Progenitor cell of endocrine pancreas (in vitro differentiated cells): ENCODE measurements around the gene ACRV1. TPM values are rescaled to one million over a fixed set of nuclear protein-coding genes. Genes with fewer than 3 reads are reported as not detected.
A peak's percentile ranks its signal among the peaks of the same experiment; 100 is the strongest.

Source experiments
- DNase-seq: peaks from one replicate; pipeline ENCODE4 v3.0.0; 2021; ENCODE audit warnings: low spot score; ENCODE audit not compliant: unreplicated experiment
- H3K27ac Mint-ChIP-seq: 2 replicates; pipeline ENCODE4 v1.8.0; 2021; ENCODE audit warnings: mild to moderate bottlenecking, moderate library complexity, mixed read lengths
- H3K27me3 Mint-ChIP-seq: 2 replicates; pipeline ENCODE4 v1.8.0; 2021; ENCODE audit warnings: mixed read lengths
- H3K36me3 Mint-ChIP-seq: 2 replicates; pipeline ENCODE4 v1.8.0; 2022; ENCODE audit warnings: mixed read lengths; ENCODE audit not compliant: insufficient read depth
- H3K4me1 Mint-ChIP-seq: 2 replicates; pipeline ENCODE4 v1.8.0; 2021; ENCODE audit warnings: low read depth, mixed read lengths
- H3K4me3 Mint-ChIP-seq: 2 replicates; pipeline ENCODE4 v1.8.0; 2021; ENCODE audit warnings: low read depth, mild to moderate bottlenecking, moderate library complexity, mixed read lengths
- H3K9me3 Mint-ChIP-seq: 2 replicates; pipeline ENCODE4 v1.8.0; 2021; ENCODE audit warnings: low read depth, mixed read lengths
- CTCF ChIP-seq: fragments of 200-600 bp; sonication (generic); IDR thresholded peaks from one replicate; pipeline ENCODE4 v1.5.0; 2021; ENCODE audit warnings: antibody characterized with exemption, mild to moderate bottlenecking; ENCODE audit not compliant: unreplicated experiment
- total RNA-seq: library from RNA; stranded (reverse); gene quantifications from 2 replicates; pipeline ENCODE4 v1.2.1, GENCODE V29; 2021

ACRV1 gene
- total RNA-seq, 1 donor from 2014 or later: 0.50 TPM

- peaks cover 11% of the 10 kb centered on the region for H3K4me1 Mint-ChIP-seq
- DNase-seq: no peak
- H3K36me3 Mint-ChIP-seq: peaks cover 28% of the 10 kb centered on the region
- H3K27me3 Mint-ChIP-seq: no peaks in the 10 kb centered on the region
- no peak overlapping the region for H3K4me3 Mint-ChIP-seq
- no peak for TF ChIP-seq CTCF
- H3K27ac Mint-ChIP-seq: peak overlapping the region; percentile 14
- no peaks in the 10 kb centered on the region for H3K9me3 Mint-ChIP-seq
These were observed 42.3 kb downstream of the ACRV1 start for GRCh38 chr11:125638315-125638714.

GRCh38 chr11:125637840-125638239 lies 42.8 kb downstream of the ACRV1 start:
- H3K36me3 Mint-ChIP-seq: peaks cover 28% of the 10 kb centered on the region

GRCh38 chr11:125627236-125627910 lies 53.3 kb downstream of the ACRV1 start:
- TF ChIP-seq CTCF: no peak
- H3K9me3 Mint-ChIP-seq: no peaks in the 10 kb centered on the region
- H3K4me1 Mint-ChIP-seq: peaks cover 21% of the 10 kb centered on the region
- no peak for DNase-seq
- H3K36me3 Mint-ChIP-seq: peaks cover 3% of the 10 kb centered on the region
- peak overlapping the region; percentile 94 for H3K27ac Mint-ChIP-seq
- no peaks in the 10 kb centered on the region for H3K27me3 Mint-ChIP-seq
- peak overlapping the region; percentile 96 for H3K4me3 Mint-ChIP-seq

More at GRCh38 chr11:125637840-125638239, 42.8 kb downstream of the ACRV1 start:
- H3K4me3 Mint-ChIP-seq: no peak overlapping the region
- no peak for TF ChIP-seq CTCF
- no peaks in the 10 kb centered on the region for H3K9me3 Mint-ChIP-seq
- H3K27me3 Mint-ChIP-seq: no peaks in the 10 kb centered on the region
- no peak overlapping the region for H3K27ac Mint-ChIP-seq
- peaks cover 11% of the 10 kb centered on the region for H3K4me1 Mint-ChIP-seq
- DNase-seq: no peak

GRCh38 chr11:125626288-125626950 lies 54.2 kb downstream of the ACRV1 start:
- peak overlapping the region; percentile 96 for H3K4me3 Mint-ChIP-seq
- H3K4me1 Mint-ChIP-seq: peaks cover 21% of the 10 kb centered on the region
- DNase-seq: no peak
- peaks cover 7% of the 10 kb centered on the region for H3K36me3 Mint-ChIP-seq
- H3K27ac Mint-ChIP-seq: peak overlapping the region; percentile 94
- peak; percentile 38 for TF ChIP-seq CTCF
- no peaks in the 10 kb centered on the region for H3K27me3 Mint-ChIP-seq
- H3K9me3 Mint-ChIP-seq: no peaks in the 10 kb centered on the region

GRCh38 chr11:125625630-125626287 lies 54.9 kb downstream of the ACRV1 start:
- Mint-ChIP-seq H3K4me3 (peak overlapping the region; percentile 96), H3K27me3 (no peaks in the 10 kb centered on the region), H3K9me3 (no peaks in the 10 kb centered on the region), H3K27ac (peak overlapping the region; percentile 94), H3K36me3 (peaks cover 7% of the 10 kb centered on the region), H3K4me1 (peaks cover 21% of the 10 kb centered on the region)
- no peak for TF ChIP-seq CTCF
- DNase-seq: peak; percentile 83
